ENCODE results near the gene TXLNB. TPM values are rescaled to one million over a fixed set of nuclear protein-coding genes. Genes with fewer than 3 reads are reported as not detected.

TXLNB gene
- total RNA-seq, 1 donor from 2014 or later, result 0.49 TPM

GRCh38 chr6:139323511-139324300 lies 31.9 kb upstream of the TXLNB start:
- no peak for DNase-seq (ENCODE audit: extremely low spot score in 2 of 2)
- Histone ChIP-seq H3K9me3 (no peaks in the 10 kb centered on the region), H3K36me3 (no peaks in the 10 kb centered on the region), H3K27me3 (no peaks in the 10 kb centered on the region), H3K4me1 (no peaks in the 10 kb centered on the region), H3K27ac (peak overlapping the region; percentile 36), H3K4me3 (peak overlapping the region in 1 of 2 donors; percentile 23)
- TF ChIP-seq POLR2AphosphoS5 (IDR thresholded peaks at IDR 0.05; ENCODE audit: insufficient read depth in 1 of 2, low read depth in 1 of 2) (peak; percentile 17 to 21), POLR2A (IDR thresholded peaks at IDR 0.05) (no peak)
- intact Hi-C loops (cut with DNase I), result no loop called here

DNA sequence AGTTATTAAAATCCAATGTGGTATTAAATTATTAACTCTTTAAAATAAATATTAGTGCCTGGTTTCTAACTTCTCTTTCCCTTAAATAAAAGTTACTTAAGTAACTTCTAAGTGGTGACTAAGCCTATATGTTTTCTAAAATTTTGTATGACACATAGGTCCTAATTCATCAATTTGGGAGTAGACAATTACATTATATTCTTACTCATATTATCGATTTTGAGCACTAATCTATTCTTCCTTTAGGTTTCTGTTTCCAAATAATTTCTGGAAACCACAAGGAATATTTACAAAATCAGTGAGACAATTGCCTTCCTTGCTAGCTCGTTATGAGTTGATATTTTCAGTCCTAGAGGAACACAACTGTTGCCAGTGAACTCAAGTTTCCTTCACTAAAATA lies 28.3 kb upstream of the TXLNB start:
- intact Hi-C loops (cut with DNase I), result no loop called here
- no peaks in the 10 kb centered on the region for H3K9me3 ChIP-seq
- no peaks in the 10 kb centered on the region for H3K27me3 ChIP-seq
- no peak overlapping the region for H3K27ac ChIP-seq
- no peak overlapping the region for H3K4me3 ChIP-seq
- no peak for TF ChIP-seq POLR2AphosphoS5 (IDR thresholded peaks at IDR 0.05; ENCODE audit: insufficient read depth in 1 of 2, low read depth in 1 of 2)
- TF ChIP-seq POLR2A (IDR thresholded peaks at IDR 0.05), result no peak
- TF ChIP-seq, protein P1, sequence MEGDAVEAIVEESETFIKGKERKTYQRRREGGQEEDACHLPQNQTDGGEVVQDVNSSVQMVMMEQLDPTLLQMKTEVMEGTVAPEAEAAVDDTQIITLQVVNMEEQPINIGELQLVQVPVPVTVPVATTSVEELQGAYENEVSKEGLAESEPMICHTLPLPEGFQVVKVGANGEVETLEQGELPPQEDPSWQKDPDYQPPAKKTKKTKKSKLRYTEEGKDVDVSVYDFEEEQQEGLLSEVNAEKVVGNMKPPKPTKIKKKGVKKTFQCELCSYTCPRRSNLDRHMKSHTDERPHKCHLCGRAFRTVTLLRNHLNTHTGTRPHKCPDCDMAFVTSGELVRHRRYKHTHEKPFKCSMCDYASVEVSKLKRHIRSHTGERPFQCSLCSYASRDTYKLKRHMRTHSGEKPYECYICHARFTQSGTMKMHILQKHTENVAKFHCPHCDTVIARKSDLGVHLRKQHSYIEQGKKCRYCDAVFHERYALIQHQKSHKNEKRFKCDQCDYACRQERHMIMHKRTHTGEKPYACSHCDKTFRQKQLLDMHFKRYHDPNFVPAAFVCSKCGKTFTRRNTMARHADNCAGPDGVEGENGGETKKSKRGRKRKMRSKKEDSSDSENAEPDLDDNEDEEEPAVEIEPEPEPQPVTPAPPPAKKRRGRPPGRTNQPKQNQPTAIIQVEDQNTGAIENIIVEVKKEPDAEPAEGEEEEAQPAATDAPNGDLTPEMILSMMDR (IDR thresholded peaks at IDR 0.05), result no peak
- no peak for DNase-seq (ENCODE audit: extremely low spot score in 2 of 2)
- H3K4me1 ChIP-seq, result no peaks in the 10 kb centered on the region
- H3K36me3 ChIP-seq, result no peaks in the 10 kb centered on the region

DNA sequence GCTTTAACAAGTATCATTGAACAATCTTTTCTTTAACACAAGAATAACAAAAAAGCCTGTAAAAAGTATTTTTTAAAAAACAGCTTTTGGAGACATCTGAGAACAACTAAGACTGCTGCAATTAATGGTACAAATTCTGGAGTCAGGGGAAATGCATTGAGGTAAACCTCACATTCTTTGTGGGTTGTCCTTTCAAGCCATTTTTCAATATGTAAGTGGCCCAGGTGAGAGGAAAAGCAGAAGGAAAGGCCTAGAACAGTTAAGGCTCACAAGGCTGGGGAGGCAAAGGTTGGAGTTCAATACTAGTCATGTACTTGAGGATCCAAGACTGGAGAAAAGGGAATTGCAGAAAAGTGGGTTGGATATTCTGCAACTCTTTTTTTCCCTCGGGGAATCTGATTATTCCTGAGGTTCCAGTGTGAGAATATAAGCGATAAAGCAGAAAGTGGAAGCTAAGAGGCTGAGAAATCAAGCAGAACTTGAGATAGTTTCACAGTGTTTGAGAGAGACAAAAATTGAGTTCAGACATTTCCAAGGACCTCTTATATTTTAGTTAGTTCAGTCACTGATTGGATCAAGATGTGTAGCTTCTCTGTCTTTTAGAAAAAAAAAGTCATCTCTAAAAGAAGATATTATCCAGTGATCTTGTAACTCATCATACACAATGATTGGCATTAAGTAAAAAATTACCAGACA lies 25.0 kb upstream of the TXLNB start:
- Histone ChIP-seq H3K9me3 (no peaks in the 10 kb centered on the region), H3K27ac (no peak overlapping the region), H3K36me3 (no peaks in the 10 kb centered on the region), H3K4me1 (no peaks in the 10 kb centered on the region), H3K4me3 (no peak overlapping the region), H3K27me3 (no peaks in the 10 kb centered on the region)
- intact Hi-C loops (cut with DNase I), result no loop called here
- no peak for TF ChIP-seq POLR2A (IDR thresholded peaks at IDR 0.05)
- no peak for TF ChIP-seq POLR2AphosphoS5 (IDR thresholded peaks at IDR 0.05; ENCODE audit: insufficient read depth in 1 of 2, low read depth in 1 of 2)
- TF ChIP-seq, protein P1 (IDR thresholded peaks at IDR 0.05), result no peak
- no peak for DNase-seq (ENCODE audit: extremely low spot score in 2 of 2)

DNA sequence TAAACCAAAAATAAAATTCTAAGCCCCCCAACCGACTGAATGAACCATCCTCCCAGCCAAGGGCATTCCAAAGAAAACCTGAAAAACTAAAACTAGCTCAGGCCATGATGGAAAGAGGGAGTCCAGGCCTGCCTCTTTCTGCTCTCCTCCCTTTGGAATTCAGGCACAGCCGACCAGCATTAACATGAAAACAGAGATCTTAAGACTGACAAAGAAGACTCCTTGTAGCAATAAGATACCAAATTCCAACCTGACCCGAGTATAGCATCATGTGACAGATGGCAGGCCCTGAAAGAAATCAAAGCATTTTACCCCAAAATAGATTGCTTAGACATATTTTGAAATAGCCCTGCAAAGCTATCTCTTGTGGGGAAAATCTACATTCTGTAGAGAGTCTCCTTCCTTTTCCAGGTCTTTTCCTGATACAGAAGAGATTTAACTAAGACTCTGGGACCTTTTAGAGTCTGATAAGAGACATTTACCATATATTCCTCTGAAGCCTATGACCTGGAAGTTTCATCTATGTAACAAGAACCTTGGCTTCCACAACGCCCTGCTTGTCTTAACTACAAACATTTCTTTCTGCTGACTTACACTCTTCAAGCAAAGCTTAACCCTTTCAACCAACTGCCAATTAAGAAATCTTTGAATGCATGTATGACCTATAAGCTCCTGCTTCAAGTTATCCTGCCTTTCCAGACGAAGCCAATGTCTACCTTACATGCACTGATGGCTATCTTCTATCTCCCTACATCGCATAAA lies 22.2 kb upstream of the TXLNB start:
- DNase-seq (ENCODE audit: extremely low spot score in 2 of 2), result no peak
- Histone ChIP-seq H3K36me3 (no peaks in the 10 kb centered on the region), H3K4me1 (no peaks in the 10 kb centered on the region), H3K9me3 (no peaks in the 10 kb centered on the region), H3K27me3 (no peaks in the 10 kb centered on the region), H3K4me3 (no peak overlapping the region), H3K27ac (no peak overlapping the region)
- TF ChIP-seq POLR2A (IDR thresholded peaks at IDR 0.05), result no peak
- no peak for TF ChIP-seq POLR2AphosphoS5 (IDR thresholded peaks at IDR 0.05; ENCODE audit: insufficient read depth in 1 of 2, low read depth in 1 of 2)
- TF ChIP-seq, protein P1 (IDR thresholded peaks at IDR 0.05), result no peak
- intact Hi-C loops (cut with DNase I), result no loop called here

DNA sequence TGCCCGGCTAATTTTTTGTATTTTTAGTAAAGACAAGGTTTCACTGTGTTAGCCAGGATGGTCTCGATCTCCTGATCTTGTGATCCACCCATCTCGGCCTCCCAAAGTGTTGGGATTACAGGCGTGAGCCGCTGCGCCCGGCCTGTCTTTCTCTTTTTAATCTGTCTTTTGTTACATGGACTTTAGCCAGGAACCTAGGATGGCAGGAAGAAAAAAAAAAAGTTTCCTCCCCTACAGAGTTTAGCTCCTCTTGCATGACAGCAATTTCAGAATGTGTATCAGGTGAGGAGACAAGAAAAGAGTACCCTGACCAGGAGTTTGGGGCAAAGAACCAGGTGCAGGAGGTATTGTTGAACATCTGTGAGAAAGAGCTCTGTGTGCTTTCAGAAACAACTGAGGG lies 21.4 kb upstream of the TXLNB start:
- intact Hi-C loops (cut with DNase I), result no loop called here
- Histone ChIP-seq H3K4me1 (no peaks in the 10 kb centered on the region), H3K9me3 (no peaks in the 10 kb centered on the region), H3K27ac (no peak overlapping the region), H3K27me3 (no peaks in the 10 kb centered on the region), H3K4me3 (no peak overlapping the region), H3K36me3 (no peaks in the 10 kb centered on the region)
- TF ChIP-seq POLR2A (IDR thresholded peaks at IDR 0.05) (no peak), POLR2AphosphoS5 (IDR thresholded peaks at IDR 0.05; ENCODE audit: insufficient read depth in 1 of 2, low read depth in 1 of 2) (no peak)
- TF ChIP-seq, protein P1 (IDR thresholded peaks at IDR 0.05), result no peak
- no peak for DNase-seq (ENCODE audit: extremely low spot score in 2 of 2)
